ENCODE results near the gene MICAL2. TPM values are rescaled to one million over a fixed set of nuclear protein-coding genes. Genes with fewer than 3 reads are reported as not detected.

Gene MICAL2
- polyA plus RNA-seq, 2 of the 4 experiments (the other 2 are of a cell fraction): 39.8 to 42.1 TPM

DNA sequence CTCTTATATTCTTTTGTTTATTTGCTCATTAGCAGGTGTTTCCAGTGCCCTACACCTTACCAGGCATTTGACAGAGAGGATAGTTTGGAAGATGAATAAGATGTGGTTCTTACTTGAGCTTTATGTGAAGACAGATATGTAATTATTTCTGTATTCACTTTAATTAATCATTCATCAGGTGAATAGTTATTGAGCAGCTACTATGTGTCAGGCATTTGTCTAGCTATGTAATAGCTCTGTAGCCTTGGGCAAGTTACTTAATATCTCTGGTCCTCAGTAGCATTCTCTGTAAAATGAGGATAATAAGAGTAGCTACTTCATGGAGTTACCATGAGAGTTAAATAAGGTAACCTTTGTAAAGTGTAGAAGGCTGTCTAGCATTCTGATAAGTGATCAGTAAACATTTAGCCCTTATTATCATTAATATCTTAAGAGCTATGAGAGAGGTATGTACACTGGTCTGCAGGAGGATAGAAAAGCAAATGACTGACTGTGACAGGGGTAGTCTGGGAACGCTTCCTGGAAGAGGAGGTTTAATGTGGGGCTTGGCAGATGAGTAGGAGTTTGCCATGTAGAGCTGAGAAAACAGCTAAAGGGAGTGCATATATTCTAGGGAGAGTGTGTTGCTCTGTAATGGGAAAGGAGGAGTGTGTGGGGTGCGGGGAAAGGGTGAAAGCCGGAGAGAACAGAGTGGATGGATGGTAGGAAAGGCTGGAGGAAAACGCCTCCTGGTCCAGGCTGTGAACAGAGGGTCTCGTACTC is 56.1 kb downstream of the MICAL2 start:
- CTCF ChIA-PET: interaction anchor here (1.3 to 5.3 kb wide), 6 partner anchors 9 to 122 kb away, joined by 3 to 22 read pairs (median 7); no protein-coding TSS in a partner anchor

DNA sequence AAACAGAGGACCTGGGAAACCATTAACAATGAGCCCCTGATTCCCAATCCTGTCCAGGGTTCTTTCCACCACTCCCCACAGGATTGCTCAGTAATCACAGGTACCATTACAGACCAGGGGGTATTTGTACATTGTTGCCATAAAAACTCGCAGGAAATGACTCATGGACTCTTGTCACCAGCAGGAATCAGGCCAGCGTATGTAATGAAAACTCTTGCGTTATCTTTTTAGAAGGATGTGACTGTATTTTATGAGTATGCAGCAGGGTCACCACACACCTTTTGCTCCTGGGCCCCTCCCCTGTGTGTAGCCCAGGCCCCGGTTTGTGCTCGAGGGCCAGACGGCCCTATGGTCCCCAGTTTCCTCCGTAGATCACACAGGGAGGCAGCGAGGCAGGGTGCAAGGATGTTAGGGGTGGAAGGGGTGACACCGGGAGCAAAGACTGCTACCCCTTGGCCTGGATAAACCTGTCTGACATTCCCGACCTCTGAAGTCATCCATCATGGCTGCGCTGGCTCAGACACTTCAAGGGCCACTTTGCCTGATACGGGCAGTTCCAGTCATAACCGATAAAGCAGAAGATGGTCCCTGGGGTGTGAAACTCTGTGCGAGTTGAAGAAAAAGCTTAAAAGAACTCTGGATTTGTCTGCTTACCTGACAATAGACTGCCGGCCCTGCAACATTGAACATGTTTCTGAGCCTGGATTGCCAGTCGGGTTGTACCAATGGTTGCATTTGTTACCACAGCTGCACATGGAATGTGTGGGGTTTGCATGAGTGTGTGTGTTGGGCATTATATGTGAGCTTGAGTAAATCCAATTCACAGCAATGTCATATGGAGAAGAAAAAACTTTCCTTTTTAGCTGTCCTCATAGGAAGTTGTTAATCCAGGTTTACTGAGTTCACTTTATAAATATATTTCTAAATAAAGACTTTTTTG is 56.9 kb downstream of the MICAL2 start:
- DNase-seq (ENCODE audit: low read depth in 1 of 2, low spot score in 1 of 2) (peak; percentile 63 to 92), FAIRE-seq (no peak), ATAC-seq (peak; percentile 83 to 87)
- 10% methylated on average over 16 of the region's 16 CpGs for WGBS (ENCODE audit: missing lambda C conversion rate)
- ChIA-PET CTCF (interaction anchor here (0.8 to 2.4 kb wide), 7 partner anchors 10 to 123 kb away, joined by 3 to 10 read pairs (median 7); no protein-coding TSS in a partner anchor), POLR2A (interaction anchor here (0.7 kb wide), 1 partner anchor 9 kb away, joined by 3 read pairs; no protein-coding TSS in a partner anchor)
- Histone ChIP-seq H3K9me3 (no peaks in the 10 kb centered on the region), H3K4me1 (peaks cover 71% of the 10 kb centered on the region), H3K4me3 (no peak overlapping the region), H3K27ac (peak overlapping the region; percentile 83 to 90), H3K4me2 (peak overlapping the region; percentile 64)
- TF ChIP-seq, protein P1, sequence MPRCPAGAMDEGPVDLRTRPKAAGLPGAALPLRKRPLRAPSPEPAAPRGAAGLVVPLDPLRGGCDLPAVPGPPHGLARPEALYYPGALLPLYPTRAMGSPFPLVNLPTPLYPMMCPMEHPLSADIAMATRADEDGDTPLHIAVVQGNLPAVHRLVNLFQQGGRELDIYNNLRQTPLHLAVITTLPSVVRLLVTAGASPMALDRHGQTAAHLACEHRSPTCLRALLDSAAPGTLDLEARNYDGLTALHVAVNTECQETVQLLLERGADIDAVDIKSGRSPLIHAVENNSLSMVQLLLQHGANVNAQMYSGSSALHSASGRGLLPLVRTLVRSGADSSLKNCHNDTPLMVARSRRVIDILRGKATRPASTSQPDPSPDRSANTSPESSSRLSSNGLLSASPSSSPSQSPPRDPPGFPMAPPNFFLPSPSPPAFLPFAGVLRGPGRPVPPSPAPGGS (IDR thresholded peaks at IDR 0.05): no peak
- TF ChIP-seq, protein P2, sequence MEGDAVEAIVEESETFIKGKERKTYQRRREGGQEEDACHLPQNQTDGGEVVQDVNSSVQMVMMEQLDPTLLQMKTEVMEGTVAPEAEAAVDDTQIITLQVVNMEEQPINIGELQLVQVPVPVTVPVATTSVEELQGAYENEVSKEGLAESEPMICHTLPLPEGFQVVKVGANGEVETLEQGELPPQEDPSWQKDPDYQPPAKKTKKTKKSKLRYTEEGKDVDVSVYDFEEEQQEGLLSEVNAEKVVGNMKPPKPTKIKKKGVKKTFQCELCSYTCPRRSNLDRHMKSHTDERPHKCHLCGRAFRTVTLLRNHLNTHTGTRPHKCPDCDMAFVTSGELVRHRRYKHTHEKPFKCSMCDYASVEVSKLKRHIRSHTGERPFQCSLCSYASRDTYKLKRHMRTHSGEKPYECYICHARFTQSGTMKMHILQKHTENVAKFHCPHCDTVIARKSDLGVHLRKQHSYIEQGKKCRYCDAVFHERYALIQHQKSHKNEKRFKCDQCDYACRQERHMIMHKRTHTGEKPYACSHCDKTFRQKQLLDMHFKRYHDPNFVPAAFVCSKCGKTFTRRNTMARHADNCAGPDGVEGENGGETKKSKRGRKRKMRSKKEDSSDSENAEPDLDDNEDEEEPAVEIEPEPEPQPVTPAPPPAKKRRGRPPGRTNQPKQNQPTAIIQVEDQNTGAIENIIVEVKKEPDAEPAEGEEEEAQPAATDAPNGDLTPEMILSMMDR (IDR thresholded peaks at IDR 0.05): no peak
- TF ChIP-seq PHF8 (IDR thresholded peaks at IDR 0.05; ENCODE audit: borderline replicate concordance, low read depth) (no peak), EP300 (IDR thresholded peaks at IDR 0.05) (peak; percentile 85 to 91; a peak in 3 of 5 replicates), KDM1A (IDR thresholded peaks at IDR 0.05; ENCODE audit: low read depth) (no peak), SREBF2 (IDR thresholded peaks at IDR 0.05) (no peak), ESRRA (IDR thresholded peaks at IDR 0.05; ENCODE audit: borderline replicate concordance, low read length) (no peak), HOXB5 (CRISPR knock-in tag; IDR thresholded peaks at IDR 0.05) (peak; percentile 82; the same call in 1 of the 2 replicates), NR3C1 (IDR thresholded peaks at IDR 0.05) (no peak), CHD4 (IDR thresholded peaks at IDR 0.05; ENCODE audit: borderline replicate concordance) (no peak), JUNB (IDR thresholded peaks at IDR 0.05) (peak; percentile 93), HOXB13 (CRISPR knock-in tag; IDR thresholded peaks at IDR 0.05; ENCODE audit: low read depth) (peak; percentile 75), BHLHE40 (IDR thresholded peaks at IDR 0.05; ENCODE audit: low read depth, low read length) (no peak), CBX8 (IDR thresholded peaks at IDR 0.05) (no peak), JUN (IDR thresholded peaks at IDR 0.05) (peak; percentile 86 to 88; a peak in 4 of 5 replicates), ZNF302 (CRISPR knock-in tag; IDR thresholded peaks at IDR 0.05) (no peak), MAZ (IDR thresholded peaks at IDR 0.05; ENCODE audit: borderline replicate concordance, low read depth, low read length) (no peak), HDAC2 (IDR thresholded peaks at IDR 0.05) (no peak), RFX5 (IDR thresholded peaks at IDR 0.05) (no peak), TP53 (CRISPR knock-in tag; IDR thresholded peaks at IDR 0.05) (0 out of 2 replicates have a peak, but pooled peaks have one; percentile 56), FOXS1 (CRISPR knock-in tag; IDR thresholded peaks at IDR 0.05) (no peak), EHF (CRISPR knock-in tag; IDR thresholded peaks at IDR 0.05) (no peak)
- TF ChIP-seq, protein P3, sequence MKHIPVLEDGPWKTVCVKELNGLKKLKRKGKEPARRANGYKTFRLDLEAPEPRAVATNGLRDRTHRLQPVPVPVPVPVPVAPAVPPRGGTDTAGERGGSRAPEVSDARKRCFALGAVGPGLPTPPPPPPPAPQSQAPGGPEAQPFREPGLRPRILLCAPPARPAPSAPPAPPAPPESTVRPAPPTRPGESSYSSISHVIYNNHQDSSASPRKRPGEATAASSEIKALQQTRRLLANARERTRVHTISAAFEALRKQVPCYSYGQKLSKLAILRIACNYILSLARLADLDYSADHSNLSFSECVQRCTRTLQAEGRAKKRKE (CRISPR knock-in tag; IDR thresholded peaks at IDR 0.05; ENCODE audit: low read depth): peak; percentile 81; the same call in 1 of the 2 replicates
- TF ChIP-seq, protein P4, sequence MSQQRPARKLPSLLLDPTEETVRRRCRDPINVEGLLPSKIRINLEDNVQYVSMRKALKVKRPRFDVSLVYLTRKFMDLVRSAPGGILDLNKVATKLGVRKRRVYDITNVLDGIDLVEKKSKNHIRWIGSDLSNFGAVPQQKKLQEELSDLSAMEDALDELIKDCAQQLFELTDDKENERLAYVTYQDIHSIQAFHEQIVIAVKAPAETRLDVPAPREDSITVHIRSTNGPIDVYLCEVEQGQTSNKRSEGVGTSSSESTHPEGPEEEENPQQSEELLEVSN (IDR thresholded peaks at IDR 0.05; ENCODE audit: borderline replicate concordance, low read depth): peak; percentile 53; the same call in 1 of the 2 replicates
- TF ChIP-seq, protein P5, sequence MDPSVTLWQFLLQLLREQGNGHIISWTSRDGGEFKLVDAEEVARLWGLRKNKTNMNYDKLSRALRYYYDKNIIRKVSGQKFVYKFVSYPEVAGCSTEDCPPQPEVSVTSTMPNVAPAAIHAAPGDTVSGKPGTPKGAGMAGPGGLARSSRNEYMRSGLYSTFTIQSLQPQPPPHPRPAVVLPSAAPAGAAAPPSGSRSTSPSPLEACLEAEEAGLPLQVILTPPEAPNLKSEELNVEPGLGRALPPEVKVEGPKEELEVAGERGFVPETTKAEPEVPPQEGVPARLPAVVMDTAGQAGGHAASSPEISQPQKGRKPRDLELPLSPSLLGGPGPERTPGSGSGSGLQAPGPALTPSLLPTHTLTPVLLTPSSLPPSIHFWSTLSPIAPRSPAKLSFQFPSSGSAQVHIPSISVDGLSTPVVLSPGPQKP (IDR thresholded peaks at IDR 0.05; ENCODE audit: low read depth, low read length): no peak
- TF ChIP-seq, protein P6, sequence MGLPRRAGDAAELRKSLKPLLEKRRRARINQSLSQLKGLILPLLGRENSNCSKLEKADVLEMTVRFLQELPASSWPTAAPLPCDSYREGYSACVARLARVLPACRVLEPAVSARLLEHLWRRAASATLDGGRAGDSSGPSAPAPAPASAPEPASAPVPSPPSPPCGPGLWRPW (IDR thresholded peaks at IDR 0.05): 0 out of 2 replicates have a peak, but pooled peaks have one; percentile 39

More for the DNA sequence above, 56.1 kb downstream of the MICAL2 start:
- no peak overlapping the region for H3K4me3 ChIP-seq
- peak overlapping the region; percentile 64 for H3K4me2 ChIP-seq
- FAIRE-seq (no peak), ATAC-seq (peak in 1 of 2 experiments; percentile 75; a peak in 3 of 6 replicates), DNase-seq (ENCODE audit: low read depth in 1 of 2, low spot score in 1 of 2) (no peak)
- TF ChIP-seq HOXB13 (CRISPR knock-in tag; IDR thresholded peaks at IDR 0.05; ENCODE audit: low read depth) (no peak), JUNB (IDR thresholded peaks at IDR 0.05) (no peak), KDM1A (IDR thresholded peaks at IDR 0.05; ENCODE audit: low read depth) (no peak), ZC3H11A (IDR thresholded peaks at IDR 0.05) (no peak), RCOR1 (IDR thresholded peaks at IDR 0.05; ENCODE audit: low read depth, low read length) (no peak), ZFP36 (IDR thresholded peaks at IDR 0.05; ENCODE audit: borderline replicate concordance, partially characterized antibody) (peak; percentile 99)
- H3K9me3 ChIP-seq: no peaks in the 10 kb centered on the region
- peaks cover 73% of the 10 kb centered on the region for H3K4me1 ChIP-seq
- POLR2A ChIA-PET: interaction anchor here (0.7 kb wide), 1 partner anchor 10 kb away, joined by 3 read pairs; no protein-coding TSS in a partner anchor
- H3K27ac ChIP-seq: peak overlapping the region; percentile 83 to 90
- 26% methylated on average over 5 of the region's 5 CpGs for WGBS (ENCODE audit: missing lambda C conversion rate)

Measured in A549 (cell line).